GM19025 (cell line): ENCODE data around the gene TOLLIP.

Source experiments
- ATAC-seq: cut with Tn5 transposase; IDR thresholded peaks from one replicate; pipeline ENCODE4 v1.9.1; 2021; ENCODE audit warnings: mild to moderate bottlenecking, low read depth, moderate library complexity; ENCODE audit not compliant: unreplicated experiment

The TOLLIP gene

GRCh38 chr11:1300121-1300520, 9.3 kb downstream of the TOLLIP start:
- no peak for ATAC-seq

GRCh38 chr11:1299621-1300020, 9.8 kb downstream of the TOLLIP start:
- no peak for ATAC-seq

- no peak for ATAC-seq
These were observed 10.5 kb downstream of the TOLLIP start for GRCh38 chr11:1298695-1299492.

- ATAC-seq = no peak
These were observed 11.6 kb downstream of the TOLLIP start for GRCh38 chr11:1297576-1298473.

- no peak for ATAC-seq
These were observed 12.3 kb downstream of the TOLLIP start for GRCh38 chr11:1297011-1297575.

- ATAC-seq = no peak
These were observed 13.1 kb downstream of the TOLLIP start for GRCh38 chr11:1296287-1296686.

GRCh38 chr11:1295591-1295990, 13.8 kb downstream of the TOLLIP start:
- ATAC-seq = no peak

GRCh38 chr11:1295086-1295485, 14.3 kb downstream of the TOLLIP start:
- no peak for ATAC-seq

GRCh38 chr11:1293619-1294015, 15.8 kb downstream of the TOLLIP start:
- no peak for ATAC-seq

GRCh38 chr11:1292644-1293618, 16.5 kb downstream of the TOLLIP start:
- ATAC-seq = no peak

- no peak for ATAC-seq
These were observed 17.3 kb downstream of the TOLLIP start for GRCh38 chr11:1292018-1292643.

GRCh38 chr11:1291295-1292017, 18.0 kb downstream of the TOLLIP start:
- no peak for ATAC-seq

- ATAC-seq = no peak
These were observed 19.1 kb downstream of the TOLLIP start for GRCh38 chr11:1290052-1291040.

GRCh38 chr11:1289211-1289935, 20.1 kb downstream of the TOLLIP start:
- ATAC-seq = no peak

GRCh38 chr11:1288426-1289151, 20.8 kb downstream of the TOLLIP start:
- ATAC-seq = no peak

- ATAC-seq = no peak
These were observed 21.5 kb downstream of the TOLLIP start for GRCh38 chr11:1287928-1288327.

GRCh38 chr11:1285876-1286275, 23.6 kb downstream of the TOLLIP start:
- ATAC-seq = no peak
